GM19463 (cell line): ENCODE data around the gene KLHL21.
"Not testable (repeated sequence)": the region's sequence is repeated elsewhere in the genome, so short reads cannot be mapped to it uniquely, and the experiment has no call there.

ENCODE experiments used
- ATAC-seq: cut with Tn5 transposase; IDR thresholded peaks from one replicate; pipeline ENCODE4 v1.9.1; 2021; ENCODE audit warnings: mild to moderate bottlenecking, moderate library complexity; ENCODE audit not compliant: unreplicated experiment

Gene KLHL21

DNA sequence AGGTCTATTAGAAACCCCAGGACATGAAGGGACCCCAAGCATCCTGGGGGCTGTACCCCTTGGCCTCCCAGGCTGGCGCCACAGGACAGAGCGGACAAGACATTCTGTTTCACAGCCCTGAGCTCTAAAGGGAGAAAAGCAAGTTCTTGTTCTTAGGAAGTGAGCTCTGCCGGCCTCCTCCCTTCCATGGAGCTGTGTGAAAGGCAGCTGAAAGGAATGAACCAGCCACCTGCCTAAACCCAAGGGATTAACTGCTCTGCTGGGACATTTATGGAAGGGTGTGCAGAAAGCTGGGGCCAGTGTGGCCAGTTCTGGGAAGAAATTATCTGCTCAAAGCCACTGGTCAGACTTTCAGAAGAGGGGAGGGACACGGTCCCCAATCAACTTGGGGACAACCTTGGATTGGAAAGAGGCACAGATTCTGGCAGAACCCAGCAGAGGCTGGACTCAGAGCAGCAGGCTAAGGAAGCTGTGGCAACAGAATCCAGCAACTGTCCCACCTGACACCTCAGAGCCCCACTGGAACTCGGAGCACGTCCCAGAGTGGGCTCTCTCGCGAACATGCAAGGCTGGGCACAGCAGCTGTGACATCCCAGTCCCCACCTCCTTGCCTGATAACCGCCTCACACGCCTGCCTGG is 2.1 kb downstream of the KLHL21 start:
- ATAC-seq, result no peak

DNA sequence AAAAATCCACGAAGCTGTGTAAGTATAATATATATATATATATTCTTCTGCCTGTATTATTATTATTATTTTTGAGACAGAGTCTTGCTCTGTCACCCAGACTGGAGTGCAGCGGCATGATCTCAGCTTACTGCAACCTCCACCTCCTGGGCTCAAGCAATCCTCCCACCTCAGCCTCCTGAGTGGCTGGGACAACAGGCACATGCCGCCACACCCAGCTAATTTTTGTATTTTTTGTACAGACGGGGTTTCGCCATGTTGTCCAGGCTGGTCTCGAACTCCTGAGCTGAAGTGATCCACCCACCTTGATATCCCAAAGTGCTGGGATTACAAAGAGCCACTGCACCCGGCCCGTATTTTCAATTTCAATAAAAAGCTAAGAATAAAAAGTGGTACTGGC is 2.7 kb downstream of the KLHL21 start:
- ATAC-seq, result not testable (repeated sequence)

DNA sequence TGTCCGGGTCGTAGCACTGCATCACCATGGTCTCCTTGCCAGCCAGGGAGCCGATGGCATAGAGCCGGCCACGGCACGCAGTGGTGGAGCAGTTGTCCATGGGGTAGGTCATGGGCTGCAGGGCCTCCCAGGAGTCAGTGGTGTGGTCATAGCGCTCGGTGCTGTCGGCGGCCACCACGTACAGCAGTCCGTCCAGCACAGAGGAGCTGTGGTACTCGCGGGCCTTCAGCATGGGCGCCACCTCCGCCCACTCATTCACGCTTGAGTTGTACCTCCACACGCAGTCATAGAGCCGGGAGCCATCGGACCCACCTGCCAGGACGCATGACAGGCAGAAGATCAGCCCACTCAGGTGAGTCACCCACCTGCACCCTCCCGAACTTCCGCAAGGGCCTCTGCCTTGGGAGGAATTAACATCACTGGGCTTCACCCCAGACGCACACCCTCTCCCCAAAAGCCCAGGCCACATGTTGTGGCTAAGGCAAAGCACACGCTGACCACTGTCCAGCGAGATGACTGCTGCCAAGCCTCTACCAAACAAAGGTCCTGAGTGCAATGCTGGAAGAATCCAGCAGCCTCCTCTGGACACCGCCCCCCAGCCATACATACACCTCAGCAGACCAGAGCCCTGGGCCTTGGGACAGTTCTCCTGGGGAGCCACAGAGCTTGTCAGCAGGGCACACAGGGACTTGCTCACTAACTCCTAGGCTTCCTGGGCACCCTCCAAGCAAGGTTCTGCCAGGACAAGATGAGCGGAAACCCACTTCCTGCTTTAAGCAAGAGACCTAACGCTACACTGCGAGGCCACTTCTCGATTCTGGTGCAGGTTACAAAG is 3.3 kb downstream of the KLHL21 start:
- ATAC-seq, result no peak

DNA sequence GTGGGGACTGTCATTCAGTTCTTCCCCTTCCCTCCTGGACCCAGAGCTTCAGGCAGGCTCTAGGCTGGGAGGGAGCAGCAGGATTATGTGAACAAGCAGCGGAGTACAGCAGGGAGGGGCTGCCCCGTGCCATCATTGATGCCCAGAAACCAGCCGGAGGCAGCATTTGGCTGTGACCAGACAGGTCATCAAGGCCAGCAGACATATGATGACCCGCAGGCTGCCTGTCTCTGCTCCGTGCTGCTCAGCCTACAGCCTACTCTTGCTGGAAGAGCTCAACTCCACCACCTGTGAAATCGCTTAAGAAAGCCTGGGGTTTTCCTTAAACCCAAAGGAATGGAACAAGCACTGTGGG is 4.9 kb downstream of the KLHL21 start:
- ATAC-seq, result no peak

DNA sequence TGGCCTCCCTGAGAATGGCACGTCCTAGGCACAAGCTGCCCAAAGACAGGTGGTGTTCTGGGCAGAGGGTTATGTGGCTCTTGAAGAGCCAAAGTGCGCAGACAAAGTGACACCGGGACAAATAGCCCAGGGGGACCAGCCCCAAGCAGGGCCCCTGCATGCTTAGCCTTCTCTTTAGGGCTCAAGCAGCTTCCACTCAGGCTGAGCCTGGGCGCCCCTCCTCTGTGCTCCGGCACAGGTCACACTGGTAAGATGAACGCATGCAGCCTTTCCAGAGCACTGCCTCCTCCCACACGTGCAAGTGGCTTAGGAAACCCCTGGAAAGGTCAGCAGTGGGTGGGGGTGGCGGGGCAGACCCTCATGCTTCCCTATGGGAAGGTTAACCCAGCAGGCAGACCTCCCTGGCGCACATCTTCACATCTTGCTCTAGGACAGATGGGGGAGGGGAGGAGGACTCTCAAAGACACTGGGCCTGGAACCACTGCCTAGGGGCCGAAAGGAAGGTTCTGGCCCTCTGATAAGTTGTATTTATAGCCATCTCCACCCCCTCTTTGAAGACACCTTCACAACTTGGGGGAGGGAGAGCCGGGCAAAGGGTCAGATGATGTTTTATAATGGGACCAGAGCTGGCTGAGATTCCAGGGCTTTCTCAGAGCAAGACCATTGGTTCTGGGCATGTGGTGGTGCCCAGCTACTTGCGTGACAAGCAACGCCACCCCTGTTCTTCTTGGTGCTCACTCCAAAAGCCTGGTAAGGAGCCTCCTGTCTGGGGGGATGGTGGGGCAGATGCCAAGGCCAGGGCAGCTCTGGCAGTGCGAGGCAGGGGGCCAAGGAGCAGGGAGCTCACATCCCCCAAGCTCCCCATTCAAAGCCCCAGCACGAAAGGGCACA is 5.5 kb downstream of the KLHL21 start:
- ATAC-seq, result no peak

DNA sequence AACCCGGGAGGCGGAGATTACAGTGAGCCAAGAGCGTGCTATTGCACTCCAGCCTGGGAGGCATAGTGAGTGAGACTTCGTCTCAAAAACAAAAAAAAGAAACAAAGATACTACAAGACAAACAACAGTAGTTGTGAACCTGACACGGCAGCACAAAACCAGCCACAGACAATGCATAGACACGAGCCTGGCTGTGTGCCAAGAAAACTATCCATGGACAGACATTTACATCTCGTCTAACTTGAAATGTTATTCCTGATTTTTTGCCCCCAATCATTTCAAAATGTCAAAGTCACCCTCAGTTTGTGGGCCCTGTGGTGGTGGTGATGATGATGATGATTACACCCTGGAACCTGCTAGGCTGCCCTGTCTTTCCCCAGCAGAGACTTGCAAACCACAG is 6.3 kb downstream of the KLHL21 start:
- ATAC-seq, result no peak

DNA sequence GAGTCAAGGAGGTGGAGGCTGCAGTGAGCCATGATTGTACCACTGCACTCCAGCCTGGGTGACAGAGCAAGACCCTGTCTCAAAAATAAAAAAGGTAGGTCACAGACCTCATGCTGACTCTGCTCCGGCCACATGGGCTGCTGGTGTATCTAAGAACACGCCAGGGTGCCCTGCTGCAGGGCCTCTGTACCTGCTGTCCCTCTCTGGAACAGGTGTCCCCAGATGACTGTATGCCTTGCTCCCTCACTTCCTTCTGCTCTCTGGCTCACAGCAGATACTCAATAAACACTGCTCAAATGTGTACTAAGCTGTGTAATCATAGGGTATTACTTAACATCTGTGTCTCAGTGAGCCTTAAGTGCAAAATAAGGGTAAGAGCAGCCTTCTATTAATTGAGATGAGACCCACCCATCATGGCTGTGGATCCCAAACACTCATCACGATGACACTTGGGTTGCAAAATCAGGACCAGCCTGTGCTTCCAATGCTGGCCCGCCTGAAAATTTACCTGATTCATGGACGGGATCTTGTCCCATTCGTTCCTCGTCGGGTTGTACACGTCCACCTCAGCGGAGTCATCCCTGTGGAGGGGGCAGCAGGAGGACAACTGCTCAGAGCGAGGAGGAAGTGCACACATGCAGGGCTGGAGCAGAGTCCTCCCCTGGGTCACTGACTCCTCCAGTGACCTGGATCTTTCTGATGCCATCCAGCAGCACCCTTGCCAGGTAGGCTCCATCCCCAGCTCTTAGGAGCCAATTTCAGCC is 7.5 kb downstream of the KLHL21 start:
- no peak for ATAC-seq

DNA sequence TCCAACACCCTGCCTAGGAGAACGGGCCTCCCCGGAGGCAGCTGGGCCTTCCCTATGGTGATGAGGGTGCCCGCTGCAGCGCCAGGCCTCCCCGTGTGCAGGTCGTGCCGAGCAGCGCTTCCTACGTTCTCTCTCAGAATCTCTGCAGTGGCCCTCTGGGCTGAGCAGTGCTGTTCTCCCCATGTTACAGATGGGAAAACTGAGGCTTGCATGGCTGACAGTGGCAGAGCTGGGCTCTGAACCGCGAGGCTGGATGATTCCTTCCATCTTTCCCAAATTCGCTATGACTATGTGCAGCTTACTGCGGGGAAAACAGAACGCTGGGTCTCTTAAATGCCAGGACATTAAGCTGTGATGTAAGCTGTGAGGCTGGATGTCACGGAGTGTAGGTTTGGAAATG is 8.9 kb downstream of the KLHL21 start:
- no peak for ATAC-seq

DNA sequence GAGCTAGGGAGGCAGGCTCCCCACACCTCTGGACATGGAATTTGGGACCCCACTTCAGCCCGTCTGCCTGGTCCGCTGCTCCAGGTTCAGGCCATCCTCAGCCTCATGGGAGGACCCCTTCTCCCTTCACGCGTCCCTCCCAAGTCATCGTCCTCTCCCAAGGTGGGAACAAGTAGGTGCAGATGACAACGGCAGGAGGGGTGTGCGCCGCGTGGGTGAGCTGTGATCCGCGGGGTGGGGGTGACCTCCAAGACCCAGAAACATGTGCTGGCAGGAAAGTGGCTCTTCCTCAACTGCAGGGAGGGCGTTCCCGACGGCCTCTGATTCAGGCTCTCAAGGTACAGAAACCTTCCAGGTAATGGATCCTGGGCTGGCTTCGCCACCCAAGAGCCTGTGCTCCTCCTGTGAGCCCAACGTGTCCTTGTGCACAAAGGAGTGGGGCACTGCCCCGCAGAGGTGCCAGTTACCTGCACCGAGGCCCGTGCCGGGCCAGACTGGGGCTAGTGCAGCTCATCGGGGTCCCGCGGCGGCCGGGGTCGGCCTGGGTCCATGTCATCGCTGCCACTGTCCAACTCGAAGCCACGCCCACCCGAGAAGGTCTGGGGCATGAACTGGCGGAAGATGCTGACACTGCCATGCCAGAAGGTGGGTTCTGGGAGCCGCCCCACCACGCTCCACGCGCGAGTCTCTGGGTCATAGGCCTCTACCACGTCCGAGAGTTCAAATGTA is 9.6 kb downstream of the KLHL21 start:
- ATAC-seq, result no peak

DNA sequence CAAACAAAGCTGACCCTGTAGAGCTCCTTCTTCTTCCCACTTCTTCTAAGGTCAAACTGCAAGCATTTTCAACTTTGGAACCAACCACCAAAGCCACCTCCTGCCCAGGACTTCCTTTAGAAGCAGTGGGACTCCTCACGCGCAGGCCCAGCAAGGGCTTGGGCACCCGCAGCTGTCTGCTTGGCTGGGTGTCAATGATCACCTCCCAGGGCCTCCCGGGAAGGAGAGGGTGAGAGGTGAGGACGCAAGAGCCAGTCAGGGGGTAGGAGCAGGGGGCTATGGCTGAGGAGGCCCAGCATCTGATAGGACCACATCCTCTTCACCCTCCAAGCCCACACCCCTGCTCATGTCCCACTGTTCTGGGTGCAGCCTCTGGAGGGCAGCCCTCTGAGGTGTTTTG is 10.2 kb downstream of the KLHL21 start:
- ATAC-seq, result no peak

DNA sequence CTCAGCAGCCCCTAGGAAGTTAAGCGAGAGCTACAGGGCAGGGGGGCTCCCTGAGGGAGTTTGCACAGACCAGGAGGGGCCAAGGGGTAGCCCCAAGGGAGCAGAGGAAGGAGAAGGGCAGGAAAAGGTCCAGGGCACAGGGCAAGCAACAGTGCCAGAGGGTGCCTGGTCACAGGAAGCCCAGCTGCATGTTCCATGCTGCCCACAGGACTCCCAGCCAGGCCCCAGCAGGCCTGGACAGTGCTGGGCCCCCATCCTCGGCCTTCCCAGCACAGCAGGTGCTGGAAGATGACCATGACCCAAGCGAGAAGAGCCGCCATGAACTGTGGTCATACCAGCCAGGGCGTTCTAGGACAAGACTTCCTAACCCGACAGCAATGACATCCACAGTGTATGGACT is 11.0 kb downstream of the KLHL21 start:
- ATAC-seq, result no peak

DNA sequence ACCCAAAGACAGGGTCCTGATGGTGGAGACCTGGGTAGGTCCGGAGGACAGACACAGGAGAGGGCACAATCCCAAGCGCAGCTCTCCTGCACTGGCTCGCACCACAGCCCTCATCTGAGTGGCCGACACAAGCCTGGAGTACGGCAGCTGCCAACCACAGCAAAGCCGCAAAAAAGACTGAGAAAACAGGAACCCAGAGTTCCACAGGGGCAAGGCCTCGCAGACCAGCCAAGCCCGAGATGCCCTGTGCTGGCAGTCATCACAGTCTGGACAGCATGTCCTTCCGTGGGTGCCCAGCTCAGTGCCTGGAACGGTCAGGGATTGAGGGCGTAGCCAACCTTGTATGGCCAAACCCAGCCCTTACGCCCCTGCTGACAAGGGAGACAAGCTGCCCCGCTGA is 11.4 kb downstream of the KLHL21 start:
- no peak for ATAC-seq

DNA sequence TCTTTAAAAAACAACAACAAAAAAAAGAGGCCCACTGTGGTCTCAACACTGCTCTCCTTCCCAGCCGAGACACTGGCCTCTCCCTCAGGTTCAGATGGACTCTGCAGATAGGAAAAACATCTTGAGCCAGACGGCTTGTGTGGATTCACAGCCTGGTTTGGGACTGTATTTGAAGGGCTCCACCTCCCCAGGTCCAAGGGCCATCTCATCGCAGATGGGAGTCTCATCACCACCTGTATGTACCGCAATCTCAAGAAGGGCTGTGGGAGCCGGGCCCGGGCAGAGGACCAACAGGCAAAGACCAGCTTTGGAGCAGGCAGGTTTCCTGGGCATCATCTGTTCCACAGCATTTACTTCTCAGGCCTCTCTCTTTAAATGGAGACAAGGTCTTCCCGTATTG is 12.6 kb downstream of the KLHL21 start:
- no peak for ATAC-seq

DNA sequence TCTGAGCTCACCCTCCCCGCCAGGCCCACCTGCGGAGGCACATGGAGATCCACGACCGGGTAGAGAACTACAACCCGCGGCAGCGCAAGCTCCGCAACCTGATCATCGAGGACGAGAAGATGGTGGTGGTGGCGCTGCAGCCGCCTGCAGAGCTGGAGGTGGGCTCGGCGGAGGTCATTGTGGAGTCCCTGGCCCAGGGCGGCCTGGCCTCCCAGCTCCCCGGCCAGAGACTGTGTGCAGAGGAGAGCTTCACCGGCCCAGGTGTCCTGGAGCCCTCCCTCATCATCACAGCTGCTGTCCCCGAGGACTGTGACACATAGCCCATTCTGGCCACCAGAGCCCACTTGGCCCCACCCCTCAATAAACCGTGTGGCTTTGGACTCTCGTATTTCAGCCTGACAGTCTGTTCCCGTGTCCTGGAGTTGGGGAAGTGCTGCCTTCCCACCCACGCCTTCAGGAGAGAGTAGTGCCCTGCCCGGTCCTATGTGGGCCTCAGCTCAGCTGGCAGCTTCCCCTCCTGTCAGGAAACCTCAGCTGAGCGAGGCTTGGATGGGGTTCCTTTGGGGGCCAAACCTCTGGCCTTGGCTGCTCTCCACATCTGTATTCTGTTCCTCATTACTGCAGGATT is 13.7 kb downstream of the KLHL21 start:
- ATAC-seq, result no peak

DNA sequence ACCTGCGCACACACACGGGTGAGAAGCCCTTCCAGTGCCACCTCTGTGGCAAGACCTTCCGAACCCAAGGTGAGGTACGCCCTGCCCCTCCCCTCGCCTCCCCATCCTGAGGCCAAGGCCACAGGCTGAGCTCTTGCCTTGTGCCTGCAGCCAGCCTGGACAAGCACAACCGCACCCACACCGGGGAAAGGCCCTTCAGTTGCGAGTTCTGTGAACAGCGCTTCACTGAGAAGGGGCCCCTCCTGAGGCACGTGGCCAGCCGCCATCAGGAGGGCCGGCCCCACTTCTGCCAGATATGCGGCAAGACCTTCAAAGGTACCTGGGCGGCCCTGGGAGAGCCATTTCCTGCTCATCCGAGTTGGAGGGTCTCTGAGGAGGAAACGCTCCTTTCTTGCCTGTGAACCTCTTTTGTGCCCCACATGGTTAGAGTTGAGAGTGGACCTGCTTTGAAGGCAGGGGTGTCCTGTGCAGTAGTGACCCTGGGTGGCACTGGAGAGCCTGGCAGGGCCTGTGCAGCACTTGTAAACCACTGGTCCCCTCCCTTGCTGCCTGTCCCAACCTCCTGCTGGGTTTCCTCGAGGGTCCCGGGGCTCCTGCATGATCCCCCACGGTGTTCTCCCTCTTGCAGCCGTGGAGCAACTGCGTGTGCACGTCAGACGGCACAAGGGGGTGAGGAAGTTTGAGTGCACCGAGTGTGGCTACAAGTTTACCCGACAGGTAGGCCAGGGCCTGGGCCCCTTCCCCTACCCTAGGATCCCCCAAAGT is 14.4 kb downstream of the KLHL21 start:
- ATAC-seq, result no peak

DNA sequence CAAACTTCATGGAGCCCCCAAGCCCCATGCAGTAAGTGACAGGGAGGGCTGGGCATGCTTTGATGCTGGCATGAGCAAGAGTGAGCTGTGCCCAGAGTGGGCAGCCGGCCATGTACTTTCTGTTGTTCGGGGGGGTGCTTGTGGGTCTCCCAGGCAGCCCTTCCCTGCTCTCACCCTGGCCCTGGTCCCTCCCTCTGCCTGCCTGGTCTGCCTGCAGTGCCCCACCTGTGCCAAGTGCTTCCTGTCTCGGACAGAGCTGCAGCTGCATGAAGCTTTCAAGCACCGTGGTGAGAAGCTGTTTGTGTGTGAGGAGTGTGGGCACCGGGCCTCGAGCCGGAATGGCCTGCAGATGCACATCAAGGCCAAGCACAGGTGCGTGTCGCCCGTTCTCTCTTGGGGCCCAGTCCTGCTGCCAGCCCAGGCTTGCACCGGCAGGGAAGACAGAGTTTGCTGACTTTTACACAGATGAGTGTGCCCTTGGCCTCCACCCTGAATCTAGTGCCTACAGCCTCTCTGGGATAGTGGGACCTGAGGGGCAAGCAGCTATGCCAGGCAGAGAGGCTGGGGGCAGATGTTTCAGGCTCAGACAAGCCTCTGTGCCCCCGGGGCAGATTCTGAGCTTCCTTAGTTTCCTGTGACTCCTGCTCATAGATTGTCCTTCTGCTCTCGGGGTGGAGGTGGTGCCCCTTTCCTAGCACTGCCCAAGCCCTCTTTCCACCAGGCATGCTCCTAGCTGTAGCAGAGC is 15.2 kb downstream of the KLHL21 start:
- ATAC-seq, result no peak

DNA sequence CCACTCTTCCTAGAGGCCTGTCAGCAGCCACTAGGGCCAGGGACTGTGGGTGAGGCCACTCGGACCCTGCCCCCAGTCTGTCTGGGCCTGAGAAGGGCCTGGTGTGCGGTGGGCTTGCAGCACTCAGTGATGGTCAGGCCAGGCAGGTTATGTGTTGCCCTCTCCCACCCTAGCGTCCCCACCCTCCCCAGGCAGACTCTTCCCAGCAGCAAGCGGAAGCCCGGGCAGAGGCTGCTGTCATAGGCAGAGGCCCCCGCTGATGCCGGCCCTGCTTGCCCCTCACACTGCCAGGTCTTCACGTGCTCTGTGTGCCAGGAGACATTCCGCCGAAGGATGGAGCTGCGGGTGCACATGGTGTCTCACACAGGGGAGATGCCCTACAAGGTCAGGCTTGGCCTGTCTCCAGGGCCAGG is 16.3 kb downstream of the KLHL21 start:
- no peak for ATAC-seq

DNA sequence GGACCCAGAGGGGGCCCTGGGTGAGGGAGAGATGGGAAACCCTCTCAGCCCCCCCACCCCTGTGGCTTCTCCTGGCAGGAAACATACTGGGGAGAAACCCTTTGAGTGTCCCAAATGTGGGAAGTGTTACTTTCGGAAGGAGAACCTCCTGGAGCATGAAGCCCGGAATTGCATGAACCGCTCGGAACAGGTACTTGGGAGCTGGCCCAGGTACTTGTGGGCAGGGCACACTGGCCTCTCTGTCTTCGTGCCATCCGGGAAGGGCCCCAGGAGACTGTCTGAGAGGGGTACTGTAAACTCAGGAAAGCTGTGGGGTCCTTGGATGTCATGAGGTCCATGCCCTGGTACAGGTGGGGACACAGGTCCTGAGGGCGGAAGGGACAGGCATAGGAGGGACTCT is 16.8 kb downstream of the KLHL21 start:
- no peak for ATAC-seq
